Activated T-helper 1 cell treated with Interleukin-2 at 50 U/mL for 16 hours (primary cell): Measurements from ENCODE around the gene PHACTR1.
"Not testable (repeated sequence)": the region's sequence is repeated elsewhere in the genome, so short reads cannot be mapped to it uniquely, and the experiment has no call there.

ENCODE experiments used
- DNase-seq: peaks from one replicate; pipeline ENCODE4 v3.0.0-alpha.2; 2020; ENCODE audit warnings: low read depth

The PHACTR1 gene

GRCh38 chr6:12716298-12716916 is at the start of gene PHACTR1:
Gene PHACTR1 (plus strand): TSS chr6:12716767.
- DNase-seq = no peak

GRCh38 chr6:12666886-12667285 is 49.7 kb upstream of the PHACTR1 start:
- DNase-seq = no peak

- no peak for DNase-seq
These were observed 40.6 kb upstream of the PHACTR1 start for GRCh38 chr6:12675931-12676330.

- DNase-seq = no peak
These were observed 37.2 kb upstream of the PHACTR1 start for GRCh38 chr6:12679341-12679740.

GRCh38 chr6:12693122-12693521 is 23.4 kb upstream of the PHACTR1 start:
- no peak for DNase-seq

DNA sequence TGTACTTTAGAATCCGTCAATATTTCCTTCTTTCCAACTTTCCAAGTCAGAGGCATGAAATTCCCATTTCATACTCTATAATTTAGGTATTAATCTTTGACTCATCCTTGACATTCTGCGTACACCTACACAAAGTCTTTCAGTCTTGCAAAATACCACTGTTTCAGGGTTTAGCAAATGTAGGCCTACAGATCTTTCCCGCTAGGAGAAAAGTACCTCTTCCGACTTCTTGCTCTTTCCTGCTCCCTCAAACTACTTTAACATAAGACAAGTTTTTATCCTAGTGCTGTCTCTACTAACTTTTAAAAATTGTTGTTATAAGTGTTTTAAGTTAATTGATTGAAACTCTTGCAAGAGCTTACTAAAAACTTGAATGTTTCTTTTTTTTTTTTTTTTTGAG is 18.3 kb upstream of the PHACTR1 start:
- no peak for DNase-seq

GRCh38 chr6:12704946-12705345 is 11.6 kb upstream of the PHACTR1 start:
- no peak for DNase-seq

DNA sequence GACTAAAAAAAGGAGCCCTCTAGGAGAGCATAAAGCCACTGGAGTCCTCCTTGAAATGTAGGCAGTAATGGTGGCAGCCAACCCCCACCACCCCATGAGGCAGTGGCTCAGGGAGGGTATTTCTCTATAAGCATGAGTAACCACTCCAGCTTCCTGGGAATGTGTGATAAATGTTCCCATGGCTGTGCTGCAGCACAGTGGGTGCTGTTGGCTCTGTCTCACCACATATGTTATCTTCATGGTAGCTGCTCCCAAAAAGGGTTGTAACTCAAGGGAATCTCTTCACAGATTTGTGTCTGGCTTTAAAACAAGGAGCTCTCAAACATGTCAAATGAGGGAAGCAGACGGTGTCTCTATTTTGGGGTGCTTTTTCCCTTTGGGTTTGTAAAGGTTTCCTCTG is 7.5 kb upstream of the PHACTR1 start:
- no peak for DNase-seq

DNA sequence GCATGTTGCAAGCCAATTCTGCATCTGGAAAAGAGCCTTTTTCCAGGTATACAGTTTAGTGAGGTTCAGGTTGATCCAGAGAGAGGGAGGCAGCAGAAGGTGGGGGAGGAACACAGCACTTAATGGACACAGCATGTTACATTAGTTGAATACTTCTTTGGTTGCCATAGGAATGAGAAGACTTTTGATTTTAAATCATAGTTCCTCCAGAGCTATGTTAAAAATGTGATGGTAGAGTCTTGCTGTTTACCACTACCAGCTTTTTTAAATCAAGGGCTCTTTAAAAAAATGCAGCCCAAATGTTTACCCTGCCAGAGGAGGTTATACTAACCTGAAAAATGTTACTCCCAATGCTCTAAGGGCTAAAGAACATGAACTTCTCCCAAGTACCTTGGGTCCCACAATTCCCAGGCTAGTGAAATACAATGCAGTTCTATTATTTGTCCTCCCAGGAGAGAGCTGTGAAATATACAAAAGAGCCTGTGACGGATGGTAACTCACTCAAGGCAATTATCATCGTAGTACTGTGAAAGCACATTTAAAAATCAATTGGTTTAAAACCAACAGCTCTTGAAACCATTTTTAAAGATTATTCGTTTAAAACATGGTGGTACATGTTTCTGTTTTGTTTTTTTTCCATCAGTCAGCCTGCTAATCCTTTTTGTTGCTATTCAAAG is 6.9 kb upstream of the PHACTR1 start:
- no peak for DNase-seq

- DNase-seq = no peak
These were observed 5.6 kb upstream of the PHACTR1 start for GRCh38 chr6:12710921-12711320.

DNA sequence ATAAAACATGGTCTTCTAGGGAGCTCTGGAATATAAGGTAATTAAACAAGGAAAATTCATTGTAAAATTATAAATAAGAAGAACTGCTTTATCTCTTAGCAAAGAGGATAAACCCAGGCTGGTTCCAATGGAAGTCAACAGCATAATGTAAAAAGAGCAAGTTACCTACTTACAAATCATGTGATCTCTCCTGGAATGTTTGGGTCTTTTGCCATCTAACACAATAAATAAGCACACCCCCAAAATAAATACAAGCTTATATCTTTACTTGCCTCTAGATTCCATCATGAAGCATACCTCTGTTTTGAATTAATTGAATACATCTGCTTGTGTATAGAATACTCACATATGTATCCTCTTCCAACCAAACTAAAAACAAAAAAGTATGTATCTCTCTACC is 2.5 kb upstream of the PHACTR1 start:
- no peak for DNase-seq

DNA sequence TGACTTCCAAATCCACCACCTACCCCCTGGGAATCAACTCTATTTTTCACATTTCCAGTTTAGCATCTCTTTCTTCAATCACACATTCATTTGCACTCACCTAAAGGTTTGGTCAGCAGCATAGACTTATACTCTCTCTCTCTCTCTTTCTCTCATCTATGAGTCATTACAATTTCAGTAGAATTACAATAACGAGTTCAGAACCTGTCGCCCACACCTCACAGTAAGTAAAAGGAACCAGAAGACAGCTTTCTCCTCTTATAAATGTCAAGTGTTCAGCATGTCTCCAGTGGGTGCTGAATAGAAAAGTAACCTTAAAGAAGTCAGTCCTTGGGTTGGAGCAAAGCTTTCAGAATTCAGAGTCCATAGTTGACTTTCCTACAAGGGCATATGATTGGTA is 1.1 kb upstream of the PHACTR1 start:
- no peak for DNase-seq

- no peak for DNase-seq
These were observed 789 bp downstream of the PHACTR1 start for GRCh38 chr6:12717356-12717755.

- no peak for DNase-seq
These were observed 1.4 kb downstream of the PHACTR1 start for GRCh38 chr6:12718015-12718414.

- DNase-seq = no peak
These were observed 2.5 kb downstream of the PHACTR1 start for GRCh38 chr6:12719017-12719416.

DNA sequence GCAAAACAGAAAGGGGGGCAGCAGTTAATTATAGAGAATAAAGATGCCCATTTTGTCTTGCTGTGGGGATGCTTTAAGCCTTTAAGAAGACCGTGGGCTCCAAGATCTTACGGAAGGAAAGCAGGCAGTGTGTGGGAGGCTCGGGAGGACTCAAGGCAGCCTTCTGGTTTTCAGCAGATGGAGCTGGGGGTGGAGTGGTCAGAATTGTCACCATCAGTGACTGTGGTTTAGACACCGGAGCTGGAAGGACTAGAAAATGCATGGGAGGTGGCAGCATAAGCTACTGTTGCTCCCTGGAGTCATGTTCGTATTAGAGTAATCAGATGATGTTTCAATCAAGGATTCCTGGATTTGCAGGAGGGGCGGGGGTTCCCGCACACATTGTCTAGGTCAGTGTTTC is 3.7 kb downstream of the PHACTR1 start:
- DNase-seq = no peak

DNA sequence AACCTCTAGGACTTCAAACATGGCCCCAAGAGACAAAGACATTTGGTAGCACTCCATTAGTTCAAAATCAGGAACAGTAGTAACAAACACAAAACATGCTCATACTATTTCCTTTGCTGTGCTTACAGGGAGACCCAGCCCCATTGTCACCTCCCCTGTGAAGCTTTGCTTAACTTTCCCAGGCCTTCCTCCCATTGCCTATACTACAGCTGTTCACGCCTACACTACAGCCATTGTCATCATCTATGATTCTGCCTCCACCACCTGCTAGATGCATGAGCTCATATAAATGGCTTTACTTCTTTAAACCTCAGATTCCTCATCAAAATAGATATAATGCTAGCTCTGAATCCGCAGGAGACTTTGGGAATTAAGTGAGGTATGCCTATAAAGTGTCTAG is 8.7 kb downstream of the PHACTR1 start:
- no peak for DNase-seq

DNA sequence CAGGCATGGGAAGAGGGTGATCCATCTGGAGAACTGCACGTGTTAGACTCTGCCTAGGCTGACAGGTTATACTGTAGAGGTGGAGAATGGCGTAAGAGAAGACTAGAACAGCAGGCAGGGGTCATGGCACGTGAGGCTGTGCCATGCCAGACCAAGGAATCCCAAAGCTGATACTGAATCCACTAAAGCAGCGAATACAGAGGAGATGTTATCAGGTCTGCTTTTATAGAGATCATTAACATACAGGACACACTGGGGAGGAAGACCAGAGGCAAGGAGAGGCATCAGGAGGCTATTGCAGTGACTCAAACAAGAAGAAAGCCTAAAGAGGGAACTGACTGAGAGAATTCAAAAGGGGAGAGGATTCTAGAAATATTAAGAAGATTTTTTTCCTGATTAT is 12.9 kb downstream of the PHACTR1 start:
- no peak for DNase-seq

GRCh38 chr6:12730809-12731208 is 14.2 kb downstream of the PHACTR1 start:
- DNase-seq = not testable (repeated sequence)

DNA sequence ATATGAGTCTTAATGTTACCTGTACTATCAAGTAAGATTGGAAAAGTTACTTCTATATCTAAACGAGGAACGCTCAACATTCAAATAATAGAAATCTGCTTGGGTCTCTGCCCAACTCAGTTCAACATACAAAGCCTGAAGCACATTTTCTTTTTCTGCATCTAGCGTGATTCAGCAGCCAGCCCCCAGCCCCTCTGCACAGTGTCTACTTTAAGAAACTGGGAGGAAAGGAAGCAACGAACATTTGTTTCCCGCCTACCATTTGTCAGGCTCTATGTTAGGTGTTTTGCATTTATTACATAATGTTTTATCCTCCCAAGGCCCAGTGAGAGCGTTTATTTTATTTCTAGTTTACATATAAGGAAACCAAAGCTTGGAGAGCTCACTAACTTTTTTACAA is 17.3 kb downstream of the PHACTR1 start:
- no peak for DNase-seq

- DNase-seq = no peak
These were observed 19.2 kb downstream of the PHACTR1 start for GRCh38 chr6:12735786-12736185.

GRCh38 chr6:12748411-12748810 is 31.8 kb downstream of the PHACTR1 start:
- DNase-seq = no peak

- DNase-seq = no peak
These were observed 32.4 kb downstream of the PHACTR1 start for GRCh38 chr6:12748815-12749521.
